GM23338 (cell line): ENCODE results near the gene SIVA1.

Experiments used
- CREB1 ChIP-seq: fragments of 250-450 bp; sonication (Bioruptor Pico); IDR thresholded peaks from 2 replicates; pipeline ENCODE4 v1.5.0; 2020; ENCODE audit warnings: low read depth, mild to moderate bottlenecking, moderate library complexity
- EZH2 ChIP-seq: fragments of 200-600 bp; sonication (generic); IDR thresholded peaks from one replicate; pipeline ENCODE4 v1.8.0; 2017; ENCODE audit warnings: antibody characterized with exemption, mild to moderate bottlenecking, low read depth; ENCODE audit not compliant: unreplicated experiment
- EZH2phosphoT487 ChIP-seq: fragments of 200-600 bp; sonication (generic); IDR thresholded peaks from one replicate; pipeline ENCODE4 v1.8.1; 2018; ENCODE audit warnings: antibody characterized with exemption; ENCODE audit not compliant: unreplicated experiment
- JUNB ChIP-seq: IDR thresholded peaks from one replicate; pipeline ENCODE4 v1.6.1; 2016; ENCODE audit warnings: antibody characterized with exemption; ENCODE audit not compliant: unreplicated experiment
- POLR2AphosphoS5 ChIP-seq: IDR thresholded peaks from 2 replicates; pipeline ENCODE4 v1.6.1; 2016; ENCODE audit warnings: antibody characterized with exemption, low read depth
- STAT1 ChIP-seq: IDR thresholded peaks from one replicate; pipeline ENCODE4 v1.6.1; 2016; ENCODE audit warnings: antibody characterized with exemption; ENCODE audit not compliant: unreplicated experiment
- ZNF114 ChIP-seq: fragments of 250-450 bp; sonication (Bioruptor Pico); IDR thresholded peaks from 2 replicates; pipeline ENCODE4 v1.5.0; 2020; ENCODE audit warnings: mild to moderate bottlenecking, moderate library complexity
- ZNF331 ChIP-seq: fragments of 250-450 bp; sonication (Bioruptor Pico); IDR thresholded peaks from 2 replicates; pipeline ENCODE4 v1.5.0; 2020; ENCODE audit warnings: low read depth, mild to moderate bottlenecking, moderate library complexity
- TF ChIP-seq, protein P1 (sequence below), 2 experiments: fragments of 200-600 bp in 1 of 2; sonication (generic) in 1 of 2; conservative IDR thresholded peaks; 2 replicates each; pipeline versions ENCODE4 v1.5.1 to v1.6.1; 2016 to 2017; ENCODE audit warnings: antibody characterized with exemption in 2 of 2, low read depth in 2 of 2, mild to moderate bottlenecking in 2 of 2, moderate library complexity in 1 of 2
- TF ChIP-seq, protein P2 (sequence below): IDR thresholded peaks from one replicate; pipeline ENCODE4 v1.6.1; 2018; ENCODE audit warnings: antibody characterized with exemption; ENCODE audit not compliant: unreplicated experiment
- TF ChIP-seq, protein P3 (sequence below): IDR thresholded peaks from 2 replicates; pipeline ENCODE4 v1.6.1; 2016; ENCODE audit warnings: antibody characterized with exemption

DNA sequence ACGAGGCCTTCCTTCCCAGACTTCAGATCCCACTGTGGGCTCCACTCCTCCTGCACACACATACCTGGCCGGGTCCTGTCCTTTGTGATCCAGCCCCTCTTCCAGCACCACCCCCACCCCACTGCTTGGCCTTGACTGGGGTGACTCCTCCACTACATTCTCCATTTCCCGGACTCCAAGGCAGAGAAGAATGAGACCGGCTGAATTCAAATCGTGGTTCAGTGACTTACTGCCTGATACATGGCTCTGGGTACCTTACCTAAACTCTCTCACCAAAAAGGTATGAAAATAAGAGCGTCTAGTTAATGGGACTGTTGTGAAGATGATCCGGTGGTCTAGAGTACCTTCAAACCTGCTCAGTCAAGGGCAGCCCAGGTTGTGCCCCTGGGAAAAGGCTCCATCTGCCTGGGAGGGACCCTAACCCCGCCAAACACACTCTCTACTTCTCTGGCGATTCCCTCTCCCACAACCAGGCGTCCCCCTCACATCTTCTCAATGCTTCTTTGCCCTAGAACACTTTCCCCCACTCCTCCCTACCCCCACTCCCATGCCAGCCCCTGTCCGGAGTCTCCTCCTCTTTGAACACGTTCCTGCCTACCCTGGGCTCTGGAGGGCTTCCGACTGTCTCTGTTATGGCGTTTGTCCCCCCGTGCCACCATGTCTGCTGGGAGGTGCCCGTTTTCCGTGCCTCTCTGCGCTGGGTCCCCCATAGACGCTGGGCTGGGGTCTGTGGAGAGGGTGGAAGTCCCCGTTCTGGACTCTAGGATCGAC lies 46.5 kb downstream of the SIVA1 start:
- TF ChIP-seq, protein P1, sequence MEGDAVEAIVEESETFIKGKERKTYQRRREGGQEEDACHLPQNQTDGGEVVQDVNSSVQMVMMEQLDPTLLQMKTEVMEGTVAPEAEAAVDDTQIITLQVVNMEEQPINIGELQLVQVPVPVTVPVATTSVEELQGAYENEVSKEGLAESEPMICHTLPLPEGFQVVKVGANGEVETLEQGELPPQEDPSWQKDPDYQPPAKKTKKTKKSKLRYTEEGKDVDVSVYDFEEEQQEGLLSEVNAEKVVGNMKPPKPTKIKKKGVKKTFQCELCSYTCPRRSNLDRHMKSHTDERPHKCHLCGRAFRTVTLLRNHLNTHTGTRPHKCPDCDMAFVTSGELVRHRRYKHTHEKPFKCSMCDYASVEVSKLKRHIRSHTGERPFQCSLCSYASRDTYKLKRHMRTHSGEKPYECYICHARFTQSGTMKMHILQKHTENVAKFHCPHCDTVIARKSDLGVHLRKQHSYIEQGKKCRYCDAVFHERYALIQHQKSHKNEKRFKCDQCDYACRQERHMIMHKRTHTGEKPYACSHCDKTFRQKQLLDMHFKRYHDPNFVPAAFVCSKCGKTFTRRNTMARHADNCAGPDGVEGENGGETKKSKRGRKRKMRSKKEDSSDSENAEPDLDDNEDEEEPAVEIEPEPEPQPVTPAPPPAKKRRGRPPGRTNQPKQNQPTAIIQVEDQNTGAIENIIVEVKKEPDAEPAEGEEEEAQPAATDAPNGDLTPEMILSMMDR (conservative IDR thresholded peaks at IDR 0.05; ENCODE audit: low read depth in 2 of 2), result peak; percentile 37 to 45
- peak; percentile 36 for TF ChIP-seq EZH2
- no peak for TF ChIP-seq EZH2phosphoT487
- no peak for TF ChIP-seq POLR2AphosphoS5
- TF ChIP-seq, protein P2, sequence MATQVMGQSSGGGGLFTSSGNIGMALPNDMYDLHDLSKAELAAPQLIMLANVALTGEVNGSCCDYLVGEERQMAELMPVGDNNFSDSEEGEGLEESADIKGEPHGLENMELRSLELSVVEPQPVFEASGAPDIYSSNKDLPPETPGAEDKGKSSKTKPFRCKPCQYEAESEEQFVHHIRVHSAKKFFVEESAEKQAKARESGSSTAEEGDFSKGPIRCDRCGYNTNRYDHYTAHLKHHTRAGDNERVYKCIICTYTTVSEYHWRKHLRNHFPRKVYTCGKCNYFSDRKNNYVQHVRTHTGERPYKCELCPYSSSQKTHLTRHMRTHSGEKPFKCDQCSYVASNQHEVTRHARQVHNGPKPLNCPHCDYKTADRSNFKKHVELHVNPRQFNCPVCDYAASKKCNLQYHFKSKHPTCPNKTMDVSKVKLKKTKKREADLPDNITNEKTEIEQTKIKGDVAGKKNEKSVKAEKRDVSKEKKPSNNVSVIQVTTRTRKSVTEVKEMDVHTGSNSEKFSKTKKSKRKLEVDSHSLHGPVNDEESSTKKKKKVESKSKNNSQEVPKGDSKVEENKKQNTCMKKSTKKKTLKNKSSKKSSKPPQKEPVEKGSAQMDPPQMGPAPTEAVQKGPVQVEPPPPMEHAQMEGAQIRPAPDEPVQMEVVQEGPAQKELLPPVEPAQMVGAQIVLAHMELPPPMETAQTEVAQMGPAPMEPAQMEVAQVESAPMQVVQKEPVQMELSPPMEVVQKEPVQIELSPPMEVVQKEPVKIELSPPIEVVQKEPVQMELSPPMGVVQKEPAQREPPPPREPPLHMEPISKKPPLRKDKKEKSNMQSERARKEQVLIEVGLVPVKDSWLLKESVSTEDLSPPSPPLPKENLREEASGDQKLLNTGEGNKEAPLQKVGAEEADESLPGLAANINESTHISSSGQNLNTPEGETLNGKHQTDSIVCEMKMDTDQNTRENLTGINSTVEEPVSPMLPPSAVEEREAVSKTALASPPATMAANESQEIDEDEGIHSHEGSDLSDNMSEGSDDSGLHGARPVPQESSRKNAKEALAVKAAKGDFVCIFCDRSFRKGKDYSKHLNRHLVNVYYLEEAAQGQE, result no peak
- TF ChIP-seq JUNB, result no peak
- no peak for TF ChIP-seq ZNF331 (CRISPR knock-in tag)
- no peak for TF ChIP-seq ZNF114
- TF ChIP-seq CREB1 (CRISPR knock-in tag), result no peak
- TF ChIP-seq, protein P3, sequence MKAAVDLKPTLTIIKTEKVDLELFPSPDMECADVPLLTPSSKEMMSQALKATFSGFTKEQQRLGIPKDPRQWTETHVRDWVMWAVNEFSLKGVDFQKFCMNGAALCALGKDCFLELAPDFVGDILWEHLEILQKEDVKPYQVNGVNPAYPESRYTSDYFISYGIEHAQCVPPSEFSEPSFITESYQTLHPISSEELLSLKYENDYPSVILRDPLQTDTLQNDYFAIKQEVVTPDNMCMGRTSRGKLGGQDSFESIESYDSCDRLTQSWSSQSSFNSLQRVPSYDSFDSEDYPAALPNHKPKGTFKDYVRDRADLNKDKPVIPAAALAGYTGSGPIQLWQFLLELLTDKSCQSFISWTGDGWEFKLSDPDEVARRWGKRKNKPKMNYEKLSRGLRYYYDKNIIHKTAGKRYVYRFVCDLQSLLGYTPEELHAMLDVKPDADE, result no peak
- TF ChIP-seq STAT1, result no peak
